GM21825 (cell line): ENCODE data around the gene ZNF33B.
"Not testable (repeated sequence)": the region's sequence is repeated elsewhere in the genome, so short reads cannot be mapped to it uniquely, and the experiment has no call there.

Experiments
- ATAC-seq: cut with Tn5 transposase; IDR thresholded peaks from one replicate; pipeline ENCODE4 v1.9.1; 2021; ENCODE audit warnings: mild to moderate bottlenecking, moderate library complexity; ENCODE audit not compliant: unreplicated experiment

ZNF33B gene

DNA sequence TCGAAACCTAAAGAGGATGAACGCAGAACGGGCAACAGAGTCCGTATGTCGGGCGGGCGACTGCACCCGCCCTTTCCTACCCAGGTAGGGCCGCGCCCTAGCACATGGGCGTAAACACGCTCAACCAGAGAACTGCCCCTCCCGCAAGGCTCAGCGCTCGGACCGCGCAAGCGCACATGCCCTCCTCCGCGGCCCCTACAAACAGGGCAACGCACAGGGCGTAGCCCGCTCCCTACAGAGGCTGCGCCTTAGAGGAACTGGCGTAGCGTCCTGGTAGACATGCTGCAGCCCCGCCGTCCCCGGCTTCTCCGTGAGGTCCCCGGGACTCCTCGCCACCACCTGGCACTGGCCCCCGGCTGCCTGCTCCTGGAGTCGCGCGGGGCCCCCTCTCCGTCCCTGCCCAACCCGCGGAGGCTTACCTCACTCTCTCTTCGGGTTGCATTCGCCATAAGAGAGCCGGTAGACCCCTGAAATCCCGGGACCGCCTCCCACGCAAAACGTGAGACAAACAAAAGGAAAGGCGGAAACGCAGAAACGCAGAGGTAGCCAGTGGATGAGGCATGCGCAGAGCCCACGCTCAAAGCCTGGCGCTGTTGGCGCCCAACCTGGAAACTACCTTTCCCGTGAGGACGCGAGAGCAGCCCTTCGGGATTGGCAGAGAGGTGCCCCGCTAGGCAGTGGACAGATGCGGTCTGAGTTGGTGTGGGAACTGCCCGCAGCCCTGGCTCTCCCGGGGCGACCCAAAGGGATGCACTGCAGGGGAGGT, at the start of gene ZNF33B:
Gene ZNF33B, minus strand, starts transcription at position 516 of the 766 bp plus-strand sequence. CDS start 1,642 bp downstream, outside the sequence.
- ATAC-seq: peak; percentile 93

DNA sequence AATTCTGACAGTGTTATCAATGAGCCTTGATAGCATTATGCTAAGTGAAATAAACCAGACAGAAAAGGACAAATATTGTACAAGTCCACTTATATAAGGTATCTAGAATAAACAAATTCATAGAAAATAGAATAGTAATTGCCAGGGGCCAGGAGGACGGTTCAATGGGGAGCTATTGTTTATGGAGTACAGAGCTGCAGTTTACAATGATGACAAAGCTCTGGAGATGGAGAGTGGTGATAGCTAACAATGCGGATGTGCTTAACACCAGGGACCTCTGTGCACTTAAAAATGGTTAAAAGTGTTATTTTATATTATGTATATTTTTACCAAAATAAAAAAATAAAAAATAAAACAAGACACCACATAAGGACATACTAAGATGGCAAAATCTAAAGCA, 46.1 kb upstream of the ZNF33B start:
- no peak for ATAC-seq

DNA sequence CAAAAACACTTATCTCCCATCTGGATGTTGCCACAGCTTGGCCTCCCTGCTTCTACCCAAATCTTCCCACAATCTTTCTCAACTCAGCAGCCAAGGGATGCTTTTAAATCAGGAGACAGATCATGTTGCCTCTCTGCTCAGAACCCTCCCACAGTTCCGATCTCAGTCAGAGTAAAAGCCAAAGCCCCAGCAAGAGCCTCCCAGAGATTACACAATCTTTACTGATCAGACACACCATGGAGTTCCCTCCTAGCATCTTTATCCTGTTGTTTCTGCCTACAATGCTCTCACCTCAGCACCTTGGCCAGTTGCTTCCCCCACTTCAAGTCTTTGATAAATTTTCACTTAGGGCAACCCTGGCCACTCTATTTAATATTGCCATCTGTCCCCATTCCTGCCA, 41.9 kb upstream of the ZNF33B start:
- no peak for ATAC-seq

DNA sequence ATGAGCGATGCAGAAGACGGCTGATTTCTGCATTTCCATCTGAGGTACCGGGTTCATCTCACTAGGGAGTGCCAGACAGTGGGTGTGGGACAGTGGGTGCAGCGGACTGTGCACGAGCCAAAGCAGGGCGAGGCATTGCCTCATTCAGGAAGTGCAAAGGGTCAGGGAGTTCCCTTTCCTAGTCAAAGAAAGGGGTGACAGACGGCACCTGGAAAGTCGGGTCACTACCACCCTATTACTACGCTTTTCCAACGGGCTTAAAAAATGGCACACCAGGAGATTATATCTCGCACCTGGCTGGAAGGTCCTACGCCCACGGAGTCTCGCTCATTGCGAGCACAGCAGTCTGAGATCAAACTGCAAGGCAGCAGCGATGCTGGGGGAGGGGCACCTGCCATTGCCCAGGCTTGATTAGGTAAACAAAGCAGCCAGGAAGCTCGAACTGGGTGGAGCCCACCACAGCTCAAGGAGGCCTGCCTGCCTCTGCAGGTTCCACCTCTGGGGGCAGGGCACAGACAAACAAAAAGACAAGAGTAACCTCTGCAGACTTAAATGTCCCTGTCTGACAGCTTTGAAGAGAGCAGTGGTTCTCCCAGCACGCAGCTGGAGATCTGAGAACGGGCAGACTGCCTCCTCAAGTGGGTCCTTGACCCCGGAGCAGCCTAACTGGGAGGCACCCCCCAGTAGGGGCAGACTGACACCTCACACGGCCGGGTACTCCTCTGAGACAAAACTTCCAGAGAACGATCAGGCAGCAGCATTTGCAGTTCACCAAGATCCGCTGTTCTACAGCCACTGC, 27.0 kb upstream of the ZNF33B start:
- ATAC-seq: not testable (repeated sequence)

DNA sequence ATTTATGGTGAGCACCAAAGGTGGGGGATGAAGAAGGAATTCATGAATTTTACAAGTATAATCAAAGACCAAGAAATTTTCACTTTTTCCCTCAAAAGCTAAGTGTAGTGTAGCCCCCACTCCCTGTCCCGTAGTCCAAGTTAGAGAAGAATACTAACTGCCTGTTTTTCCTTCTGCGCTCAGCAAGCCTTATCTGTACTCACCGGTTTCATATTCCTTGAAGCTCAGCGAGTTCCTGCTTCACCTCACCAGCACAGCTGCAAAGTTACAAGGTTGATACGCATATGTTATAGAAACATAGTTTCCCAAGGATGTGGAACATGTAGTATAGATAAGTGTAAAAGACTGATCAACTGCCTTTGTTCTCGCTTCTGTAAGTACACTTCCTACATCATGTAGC, 16.0 kb upstream of the ZNF33B start:
- no peak for ATAC-seq

DNA sequence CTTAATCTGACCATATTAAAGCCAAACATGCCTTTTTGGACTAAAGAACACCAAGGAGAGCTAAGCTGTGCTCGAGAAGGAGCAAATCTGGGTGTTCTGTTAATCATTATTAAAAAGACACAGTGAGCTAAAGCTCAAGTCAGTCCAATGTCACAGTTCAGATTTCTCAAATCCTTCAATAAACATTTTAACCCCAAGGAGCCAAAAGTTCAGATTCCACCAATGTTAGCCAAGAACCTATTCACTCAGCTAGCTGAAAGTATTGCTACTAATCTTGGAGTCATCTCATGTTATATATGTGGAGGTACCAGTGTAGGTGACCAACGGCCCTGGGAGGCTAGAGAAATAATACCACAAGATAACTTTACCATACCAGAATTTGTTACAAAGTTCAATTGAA, 14.5 kb upstream of the ZNF33B start:
- ATAC-seq: no peak

- ATAC-seq: no peak
Observed at GRCh38 chr10:42650374-42650773, 12.0 kb upstream of the ZNF33B start.

GRCh38 chr10:42648512-42648911, 10.1 kb upstream of the ZNF33B start:
- no peak for ATAC-seq

- no peak for ATAC-seq
Observed at GRCh38 chr10:42646687-42647640, 8.6 kb upstream of the ZNF33B start.

DNA sequence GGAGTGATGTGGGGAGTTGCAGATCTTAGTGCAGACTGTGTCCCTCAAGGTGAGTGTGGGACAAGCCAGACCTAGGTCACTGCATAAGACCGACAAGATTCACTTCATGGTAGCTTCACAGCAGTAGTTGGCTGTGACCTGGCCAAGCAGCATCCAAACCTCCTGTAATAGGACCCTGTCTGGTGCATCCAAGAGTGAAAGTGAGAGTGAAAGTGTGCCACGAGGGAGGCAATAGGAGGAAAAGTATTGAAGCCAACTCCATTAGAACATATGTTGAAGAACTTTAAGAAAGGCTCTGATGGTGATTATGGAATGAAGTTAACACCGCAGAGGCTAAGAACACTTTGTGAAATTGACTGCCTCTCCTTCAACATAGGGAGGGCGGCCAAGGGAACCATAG, 7.8 kb upstream of the ZNF33B start:
- ATAC-seq: no peak

DNA sequence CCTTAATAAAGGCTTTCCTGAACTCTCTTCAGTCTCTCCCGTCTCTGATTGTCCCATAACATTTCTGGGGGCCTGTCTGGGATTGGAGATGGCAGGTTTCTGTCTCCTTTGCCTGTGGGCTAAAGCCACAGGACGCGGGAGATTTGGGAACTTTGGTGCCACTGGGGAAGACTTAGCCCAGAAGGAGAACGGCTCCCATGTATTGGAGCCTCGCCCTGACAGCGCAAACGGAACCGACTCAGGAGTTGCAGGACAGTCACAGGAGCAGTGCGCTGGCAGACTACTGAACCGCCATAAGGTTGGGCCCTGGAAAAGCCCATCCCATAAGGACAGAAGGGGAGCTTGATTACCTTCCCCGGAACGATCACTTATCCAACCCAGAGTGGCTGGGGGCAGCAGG, 7.1 kb upstream of the ZNF33B start:
- no peak for ATAC-seq

GRCh38 chr10:42645103-42645502, 6.7 kb upstream of the ZNF33B start:
- ATAC-seq: no peak

DNA sequence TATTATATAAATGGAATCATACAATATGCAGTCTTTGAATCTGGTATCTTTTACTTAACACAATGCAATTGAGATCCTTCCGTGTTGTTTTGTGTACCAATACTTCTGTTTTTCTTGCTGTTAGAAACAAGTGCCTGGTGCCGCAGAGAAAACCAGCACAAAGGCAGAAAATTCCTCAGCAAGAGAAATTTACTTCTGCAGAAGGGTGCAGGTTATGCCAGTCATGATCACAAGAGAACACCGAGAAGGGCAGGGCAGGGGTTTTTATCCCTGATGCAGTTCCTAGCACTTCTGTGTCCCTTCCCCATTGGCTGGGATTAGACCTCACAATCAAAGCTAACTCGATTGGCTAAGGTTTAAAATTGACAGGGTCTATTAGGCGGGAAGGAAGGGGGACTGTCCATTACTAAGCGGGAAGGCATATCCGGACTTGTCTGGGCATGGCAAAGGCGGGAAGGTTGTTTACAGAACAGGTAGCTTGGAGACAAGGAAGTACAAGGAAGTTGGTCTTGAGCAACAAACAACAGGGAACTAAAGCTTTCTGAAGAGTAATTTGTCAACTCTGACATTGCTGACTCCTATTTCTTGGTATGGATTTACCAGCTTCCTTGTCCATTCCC, 2.4 kb upstream of the ZNF33B start:
- ATAC-seq: no peak

DNA sequence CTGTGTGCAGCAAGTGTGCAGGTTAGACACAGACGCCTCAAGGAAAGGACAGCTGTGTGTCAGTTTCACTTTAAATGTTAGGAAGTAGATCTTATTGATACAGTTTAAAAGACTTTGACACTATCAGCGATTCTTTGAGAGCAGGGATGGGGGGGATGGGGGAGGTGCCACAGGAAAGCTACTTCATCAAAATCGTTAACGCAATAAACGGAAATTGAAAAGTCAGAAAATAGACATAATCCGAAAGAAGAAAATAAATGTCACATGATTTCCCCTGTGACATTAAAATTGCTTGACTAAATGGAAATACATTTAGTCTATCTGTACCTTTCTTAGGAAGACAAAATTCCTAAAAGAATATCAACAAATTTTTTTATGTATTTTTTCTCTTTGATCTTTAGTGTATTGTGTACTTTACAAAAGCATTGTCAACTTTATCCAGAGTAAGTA, 476 bp upstream of the ZNF33B start:
- no peak for ATAC-seq

DNA sequence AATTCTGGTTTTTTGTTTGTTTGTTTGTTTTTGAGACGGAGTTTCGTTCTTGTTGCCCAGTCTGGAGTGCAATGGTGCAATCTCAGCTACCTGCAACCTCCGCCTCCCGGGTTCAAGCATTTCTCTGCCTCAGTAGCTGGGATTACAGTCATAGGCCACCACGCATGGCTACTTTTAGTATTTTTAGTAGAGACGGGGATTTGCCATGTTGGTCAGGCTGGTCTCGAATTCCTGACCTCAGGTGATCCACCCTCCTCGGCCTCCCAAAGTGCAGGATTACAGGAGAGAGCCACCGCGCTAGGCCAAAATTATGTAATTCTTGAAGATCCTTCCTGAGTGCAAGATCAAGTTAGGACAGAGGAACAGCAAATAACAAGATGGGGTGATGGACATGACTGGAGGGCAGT, 719 bp downstream of the ZNF33B start:
- no peak for ATAC-seq

DNA sequence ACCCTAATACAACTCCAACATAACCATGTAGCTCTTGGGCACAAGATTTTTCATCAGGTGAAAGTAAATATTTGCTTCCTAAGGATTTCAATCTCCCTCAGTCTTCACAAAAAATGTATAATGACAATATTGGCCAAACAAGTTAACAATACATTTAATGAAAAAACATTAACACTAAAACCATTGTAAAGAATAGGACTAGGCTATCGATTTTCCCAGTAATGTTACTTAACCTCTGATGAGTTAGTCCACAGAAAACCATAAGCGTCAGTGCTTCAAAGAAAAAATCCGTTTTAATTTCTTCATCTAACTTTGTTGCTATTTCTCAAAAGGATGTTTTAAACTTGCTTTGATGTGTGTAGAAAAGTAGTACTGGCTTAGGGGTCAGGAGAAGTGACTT, 1.2 kb downstream of the ZNF33B start:
- no peak for ATAC-seq

DNA sequence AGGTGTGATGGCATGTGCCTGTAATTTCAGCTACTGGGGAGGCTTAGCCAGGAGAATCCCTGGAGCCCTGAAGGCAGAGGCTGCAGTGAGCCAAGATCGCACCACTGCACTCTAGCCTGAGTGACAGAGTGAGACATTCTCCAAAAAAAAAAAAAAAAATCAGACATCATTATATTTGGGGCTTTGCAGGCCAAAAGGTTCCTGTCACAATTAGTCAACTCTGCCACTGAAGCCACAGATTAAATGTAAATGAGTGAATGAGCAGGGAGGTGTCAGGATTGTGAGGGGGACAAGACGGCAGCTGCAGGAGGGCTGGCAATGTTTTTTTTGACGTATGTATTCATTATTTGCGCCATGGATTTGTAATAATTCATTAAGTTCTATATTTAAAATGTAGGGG, 3.3 kb downstream of the ZNF33B start:
- no peak for ATAC-seq

DNA sequence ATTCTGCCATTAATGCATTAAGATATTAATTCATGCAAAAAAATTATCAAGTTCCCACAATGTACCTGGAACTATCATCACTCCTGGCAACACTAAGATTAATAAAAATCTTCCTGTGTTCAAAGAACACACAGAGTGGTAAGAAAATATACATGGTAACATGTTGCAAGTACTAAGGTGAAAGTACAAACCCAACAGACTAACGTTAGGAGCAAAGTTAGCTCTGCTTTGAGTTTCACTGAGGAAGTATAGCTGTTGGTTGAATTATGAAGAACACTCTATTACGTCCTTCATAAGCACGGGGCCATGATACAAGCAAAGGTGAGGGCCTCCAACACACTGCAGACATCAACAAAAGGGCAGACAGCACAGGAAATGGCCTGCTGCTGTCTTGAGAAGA, 5.8 kb downstream of the ZNF33B start:
- no peak for ATAC-seq

- no peak for ATAC-seq
Observed at GRCh38 chr10:42630537-42631134, 7.7 kb downstream of the ZNF33B start.

GRCh38 chr10:42623929-42624328, 14.4 kb downstream of the ZNF33B start:
- no peak for ATAC-seq
